Ovary (tissue), 3 donors: ENCODE measurements around the gene NOP9.

Experiments used
- POLR2A ChIP-seq: fragments of 450-650 bp; IDR thresholded peaks from one replicate; pipeline ENCODE4 v1.6.1; 2017; ENCODE audit warnings: antibody characterized with exemption, mild to moderate bottlenecking, moderate library complexity
- TF ChIP-seq, protein P1 (sequence below), 3 donors: fragments of 450-650 bp in 2 of 3; fragments of 200-600 bp in 1 of 3; IDR thresholded peaks; one replicate each; pipeline versions ENCODE4 v1.5.1 to v1.8.0; 2016 to 2022; ENCODE audit warnings: antibody characterized with exemption in 3 of 3, mild to moderate bottlenecking in 1 of 3
- donor health status: DM: no; HTN: no; CAD: no.

- TF ChIP-seq, protein P1, sequence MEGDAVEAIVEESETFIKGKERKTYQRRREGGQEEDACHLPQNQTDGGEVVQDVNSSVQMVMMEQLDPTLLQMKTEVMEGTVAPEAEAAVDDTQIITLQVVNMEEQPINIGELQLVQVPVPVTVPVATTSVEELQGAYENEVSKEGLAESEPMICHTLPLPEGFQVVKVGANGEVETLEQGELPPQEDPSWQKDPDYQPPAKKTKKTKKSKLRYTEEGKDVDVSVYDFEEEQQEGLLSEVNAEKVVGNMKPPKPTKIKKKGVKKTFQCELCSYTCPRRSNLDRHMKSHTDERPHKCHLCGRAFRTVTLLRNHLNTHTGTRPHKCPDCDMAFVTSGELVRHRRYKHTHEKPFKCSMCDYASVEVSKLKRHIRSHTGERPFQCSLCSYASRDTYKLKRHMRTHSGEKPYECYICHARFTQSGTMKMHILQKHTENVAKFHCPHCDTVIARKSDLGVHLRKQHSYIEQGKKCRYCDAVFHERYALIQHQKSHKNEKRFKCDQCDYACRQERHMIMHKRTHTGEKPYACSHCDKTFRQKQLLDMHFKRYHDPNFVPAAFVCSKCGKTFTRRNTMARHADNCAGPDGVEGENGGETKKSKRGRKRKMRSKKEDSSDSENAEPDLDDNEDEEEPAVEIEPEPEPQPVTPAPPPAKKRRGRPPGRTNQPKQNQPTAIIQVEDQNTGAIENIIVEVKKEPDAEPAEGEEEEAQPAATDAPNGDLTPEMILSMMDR (IDR thresholded peaks at IDR 0.05): no peak
- no peak for TF ChIP-seq POLR2A
These were observed 38.2 kb upstream of the NOP9 start for GRCh38 chr14:24261256-24261968.
